HFFc6 (cell line): ENCODE measurements around the gene ELMOD3. TPM values are rescaled to one million over a fixed set of nuclear protein-coding genes. Genes with fewer than 3 reads are reported as not detected.

Source experiments
- DNase-seq: peaks from one replicate; pipeline ENCODE4 v3.0.0-alpha.2; 2018
- H3K27ac Mint-ChIP-seq: 2 replicates; pipeline ENCODE4 v1.8.0; 2020; ENCODE audit warnings: mild to moderate bottlenecking, mixed read lengths
- H3K27me3 Mint-ChIP-seq: 2 replicates; pipeline ENCODE4 v1.8.0; 2021; ENCODE audit warnings: mild to moderate bottlenecking, moderate library complexity, mixed read lengths; ENCODE audit not compliant: insufficient read depth
- H3K36me3 Mint-ChIP-seq: 2 replicates; pipeline ENCODE4 v1.8.0; 2021; ENCODE audit warnings: low read depth, mixed read lengths
- H3K4me1 Mint-ChIP-seq: 2 replicates; pipeline ENCODE4 v1.8.0; 2020; ENCODE audit warnings: low read depth, mixed read lengths
- H3K4me3 Mint-ChIP-seq: 2 replicates; pipeline ENCODE4 v1.8.0; 2020; ENCODE audit warnings: mild to moderate bottlenecking, moderate library complexity, mixed read lengths
- H3K9me3 Mint-ChIP-seq: 2 replicates; pipeline ENCODE4 v1.8.0; 2020; ENCODE audit warnings: mild to moderate bottlenecking, mixed read lengths
- CTCF ChIP-seq: fragments of 200-600 bp; sonication (generic); IDR thresholded peaks from 2 replicates; pipeline ENCODE4 v1.5.0; 2021; ENCODE audit warnings: antibody characterized with exemption, mild to moderate bottlenecking
- total RNA-seq, 6 experiments: library from RNA; stranded (reverse); fragmentation: NEBNext Ultra II Directional; extraction: Animal tissue kit (Norgen Biotek cat#: 25700); gene quantifications; 2 replicates in 1 of 6; 3 replicates in 5 of 6; pipeline ENCODE4 v1.2.3, GENCODE V29; 2021

Gene ELMOD3
- total RNA-seq, 6 experiments from 2014 or later, result 7.0 to 10.9 (median 9.3) TPM

- no peaks in the 10 kb centered on the region for H3K9me3 Mint-ChIP-seq
- H3K4me1 Mint-ChIP-seq, result peaks cover 1% of the 10 kb centered on the region
- H3K27me3 Mint-ChIP-seq, result no peaks in the 10 kb centered on the region
- H3K36me3 Mint-ChIP-seq, result no peaks in the 10 kb centered on the region
- no peak for TF ChIP-seq CTCF
- DNase-seq, result no peak
- no peak overlapping the region for H3K4me3 Mint-ChIP-seq
- H3K27ac Mint-ChIP-seq, result no peak overlapping the region
These were observed 73.8 kb downstream of the ELMOD3 start for GRCh38 chr2:85428343-85428881.

- no peak for TF ChIP-seq CTCF
These were observed 74.8 kb downstream of the ELMOD3 start for GRCh38 chr2:85429213-85429923.

GRCh38 chr2:85429924-85430289 is 75.3 kb downstream of the ELMOD3 start:
- Mint-ChIP-seq H3K36me3 (no peaks in the 10 kb centered on the region), H3K9me3 (no peaks in the 10 kb centered on the region), H3K27me3 (no peaks in the 10 kb centered on the region), H3K4me3 (no peak overlapping the region), H3K27ac (no peak overlapping the region), H3K4me1 (peaks cover 9% of the 10 kb centered on the region)
- DNase-seq, result no peak
- TF ChIP-seq CTCF, result no peak

More at GRCh38 chr2:85429213-85429923, 74.8 kb downstream of the ELMOD3 start:
- Mint-ChIP-seq H3K27me3 (no peaks in the 10 kb centered on the region), H3K4me1 (peaks cover 9% of the 10 kb centered on the region), H3K9me3 (no peaks in the 10 kb centered on the region), H3K36me3 (no peaks in the 10 kb centered on the region), H3K4me3 (no peak overlapping the region), H3K27ac (no peak overlapping the region)
- DNase-seq, result no peak

GRCh38 chr2:85430752-85431569 is 76.4 kb downstream of the ELMOD3 start:
- H3K27me3 Mint-ChIP-seq, result no peaks in the 10 kb centered on the region
- no peak for TF ChIP-seq CTCF
- no peaks in the 10 kb centered on the region for H3K36me3 Mint-ChIP-seq
- no peaks in the 10 kb centered on the region for H3K9me3 Mint-ChIP-seq
- H3K27ac Mint-ChIP-seq, result no peak overlapping the region
- no peak overlapping the region for H3K4me3 Mint-ChIP-seq
- no peak for DNase-seq
- peaks cover 9% of the 10 kb centered on the region for H3K4me1 Mint-ChIP-seq

GRCh38 chr2:85431570-85432205 is 77.1 kb downstream of the ELMOD3 start:
- H3K27ac Mint-ChIP-seq, result no peak overlapping the region
- peaks cover 2% of the 10 kb centered on the region; the same call in 1 of the 2 replicates for H3K27me3 Mint-ChIP-seq
- no peak for DNase-seq
- no peak overlapping the region for H3K4me3 Mint-ChIP-seq
- TF ChIP-seq CTCF, result no peak
- no peaks in the 10 kb centered on the region for H3K9me3 Mint-ChIP-seq
- peaks cover 9% of the 10 kb centered on the region for H3K4me1 Mint-ChIP-seq
- H3K36me3 Mint-ChIP-seq, result no peaks in the 10 kb centered on the region
